HEK293 (cell line): Measurements from ENCODE around the gene SERTAD1.
"Not testable (repeated sequence)": the region's sequence is repeated elsewhere in the genome, so short reads cannot be mapped to it uniquely, and the experiment has no call there.

Experiments used
- CTCF ChIA-PET: fragments of 350-600 bp; formaldehyde crosslinking; extraction: SDS; loops from one replicate; lab custom pipeline; 2021; ENCODE audit warnings: antibody characterized with exemption; lab: Yijun Ruan, JAX
- POLR2A ChIA-PET: fragments of 300-600 bp; formaldehyde crosslinking; extraction: SDS; loops from one replicate; lab custom pipeline; 2020; ENCODE audit warnings: antibody characterized with exemption, inconsistent platforms; lab: Yijun Ruan, JAX
- H3K27ac ChIP-seq: fragments of 200-500 bp; sonication (Bioruptor generic); 2 replicates; pipeline ENCODE4 v1.5.1; 2014; ENCODE audit warnings: low read depth, low read length, control low read depth, inconsistent platforms; ENCODE audit errors: extremely low read depth
- H3K36me3 ChIP-seq, 2 experiments: fragments of 200-500 bp in 1 of 2; sonication (Bioruptor generic) in 1 of 2; 1 replicate in 1 of 2; 2 replicates in 1 of 2; pipeline ENCODE4 v1.5.1; 2014 to 2017; ENCODE audit warnings: inconsistent platforms in 2 of 2, low read length in 2 of 2; ENCODE audit not compliant: control insufficient read depth in 2 of 2, insufficient read depth in 1 of 2
- H3K4me1 ChIP-seq: fragments of 200-500 bp; sonication (Bioruptor generic); 2 replicates; pipeline ENCODE4 v1.5.1; 2014; ENCODE audit warnings: mild to moderate bottlenecking, low read length, inconsistent platforms; ENCODE audit not compliant: control insufficient read depth, insufficient read depth
- H3K4me3 ChIP-seq: 2 replicates; pipeline ENCODE4 v1.5.1; 2011; ENCODE audit warnings: low read depth, mild to moderate bottlenecking, control low read depth, low read length, moderate library complexity
- H3K9me3 ChIP-seq: fragments of 200-500 bp; sonication (Bioruptor generic); 2 replicates; pipeline ENCODE4 v1.5.1; 2014; ENCODE audit warnings: low read depth, low read length, inconsistent platforms; ENCODE audit not compliant: control insufficient read depth, insufficient read depth
- GLIS1 ChIP-seq: fragments of 450-650 bp; formaldehyde crosslinking; IDR thresholded peaks from 2 replicates; pipeline ENCODE4 v1.5.1; 2016; ENCODE audit warnings: missing biosample characterization, missing genetic modification characterization
- PRDM1 ChIP-seq: fragments of 450-650 bp; formaldehyde crosslinking; IDR thresholded peaks from 2 replicates; pipeline ENCODE4; 2016; ENCODE audit warnings: missing biosample characterization, missing genetic modification characterization
- PRDM10 ChIP-seq: fragments of 450-650 bp; formaldehyde crosslinking; IDR thresholded peaks from 2 replicates; pipeline ENCODE4 v1.5.1; 2016; ENCODE audit warnings: missing biosample characterization, missing genetic modification characterization
- ZBTB10 ChIP-seq: fragments of 450-650 bp; formaldehyde crosslinking; IDR thresholded peaks from 2 replicates; pipeline ENCODE4 v1.5.1; 2016; ENCODE audit warnings: missing biosample characterization, missing genetic modification characterization
- ZBTB48 ChIP-seq: fragments of 450-650 bp; formaldehyde crosslinking; IDR thresholded peaks from 2 replicates; pipeline ENCODE4 v1.5.1; 2016; ENCODE audit warnings: missing biosample characterization, missing genetic modification characterization
- ZBTB7A ChIP-seq: fragments of 450-650 bp; formaldehyde crosslinking; IDR thresholded peaks from 2 replicates; pipeline ENCODE4 v1.5.1; 2016; ENCODE audit warnings: low read depth, missing biosample characterization, missing genetic modification characterization
- ZNF121 ChIP-seq: fragments of 450-650 bp; formaldehyde crosslinking; IDR thresholded peaks from 2 replicates; pipeline ENCODE4 v1.5.1; 2016; ENCODE audit warnings: missing biosample characterization, missing genetic modification characterization
- ZNF169 ChIP-seq: fragments of 450-650 bp; formaldehyde crosslinking; IDR thresholded peaks from 2 replicates; pipeline ENCODE4 v1.5.1; 2016; ENCODE audit warnings: missing biosample characterization, missing genetic modification characterization
- ZNF623 ChIP-seq: fragments of 450-650 bp; formaldehyde crosslinking; IDR thresholded peaks from 2 replicates; pipeline ENCODE4 v1.5.1; 2016; ENCODE audit warnings: missing biosample characterization, missing genetic modification characterization

The SERTAD1 gene

GRCh38 chr19:40463587-40464037 lies 37.8 kb upstream of the SERTAD1 start:
- H3K4me3 ChIP-seq, H3K27ac ChIP-seq, H3K9me3 ChIP-seq, H3K36me3 ChIP-seq: not testable (repeated sequence)
- ChIA-PET CTCF (interaction anchor here (0.6 to 5.9 kb wide), 53 partner anchors 10 to 1132 kb away, joined by 3 to 98 read pairs (median 6); partner anchors contain the start of genes LTBP4, PLD3, SERTAD1 and SERTAD3), POLR2A (interaction anchor here (0.5 to 5.2 kb wide), 17 partner anchors 10 to 1028 kb away, joined by 3 to 74 read pairs (median 4); partner anchors contain the start of genes C19orf47, EGLN2, PLD3 and RPS16)
- H3K4me1 ChIP-seq = peaks cover 13% of the 10 kb centered on the region
- TF ChIP-seq PRDM1 (tag by site-specific recombination) (0 out of 2 replicates have a peak, but pooled peaks have one; percentile 21), PRDM10 (tag by site-specific recombination) (peak; percentile 55)

GRCh38 chr19:40461669-40462221 lies 36.0 kb upstream of the SERTAD1 start:
- H3K4me3 ChIP-seq = no peak overlapping the region
- no peak overlapping the region; the same call in 1 of the 2 replicates for H3K27ac ChIP-seq
- H3K9me3 ChIP-seq = no peaks in the 10 kb centered on the region
- H3K36me3 ChIP-seq = peaks cover 3 to 7% of the 10 kb centered on the region in 2 experiments; a peak in 2 of 3 replicates
- peaks cover 13% of the 10 kb centered on the region for H3K4me1 ChIP-seq
- TF ChIP-seq ZBTB48 (tag by site-specific recombination) (peak; percentile 65), ZBTB10 (tag by site-specific recombination) (0 out of 2 replicates have a peak, but pooled peaks have one; percentile 11), ZNF623 (tag by site-specific recombination) (peak; percentile 97), ZNF169 (tag by site-specific recombination) (no peak)
- POLR2A ChIA-PET = interaction anchor here (0.7 to 5.2 kb wide), 4 partner anchors 22 to 41 kb away, joined by 4 to 74 read pairs (median 25); partner anchors contain the start of gene SERTAD1
- CTCF ChIA-PET = interaction anchor here (0.6 to 5.9 kb wide), 7 partner anchors 8 to 847 kb away, joined by 3 to 98 read pairs (median 15); partner anchors contain the start of genes LTBP4 and SERTAD3

- CTCF ChIA-PET = interaction anchor here (0.6 to 1.1 kb wide), 3 partner anchors 24 to 61 kb away, joined by 3 to 4 read pairs (median 3); no protein-coding TSS in a partner anchor
- peaks cover 5% of the 10 kb centered on the region for H3K4me1 ChIP-seq
These were observed 34.4 kb upstream of the SERTAD1 start for GRCh38 chr19:40460185-40460584.

GRCh38 chr19:40458597-40458974 lies 32.8 kb upstream of the SERTAD1 start:
- TF ChIP-seq ZBTB7A (tag by site-specific recombination) = no peak
- TF ChIP-seq ZNF121 (tag by site-specific recombination) = peak; percentile 92
- TF ChIP-seq, all 188 proteins: peak for 1
- ChIA-PET CTCF (interaction anchor here (0.6 to 0.9 kb wide), 4 partner anchors 32 to 1401 kb away, joined by 3 to 4 read pairs (median 4); partner anchors contain the start of gene RPS19), POLR2A (no interaction called here)

More at GRCh38 chr19:40460185-40460584, 34.4 kb upstream of the SERTAD1 start:
- POLR2A ChIA-PET = interaction anchor here (1.7 kb wide), 1 partner anchor 34 kb away, joined by 9 read pairs; the partner anchor contains the start of gene SERTAD1
- H3K36me3 ChIP-seq = peaks cover 3 to 13% of the 10 kb centered on the region in 2 experiments; a peak in 2 of 3 replicates
- H3K4me3 ChIP-seq = no peak overlapping the region
- no peaks in the 10 kb centered on the region for H3K9me3 ChIP-seq
- no peak overlapping the region for H3K27ac ChIP-seq
- no peak for TF ChIP-seq GLIS1 (tag by site-specific recombination)
- peak; percentile 97 for TF ChIP-seq ZNF121 (tag by site-specific recombination)

More at GRCh38 chr19:40458597-40458974, 32.8 kb upstream of the SERTAD1 start:
- H3K27ac ChIP-seq = no peak overlapping the region
- no peak overlapping the region for H3K4me3 ChIP-seq
- peaks cover 3 to 13% of the 10 kb centered on the region in 2 experiments; a peak in 2 of 3 replicates for H3K36me3 ChIP-seq
- H3K9me3 ChIP-seq = no peaks in the 10 kb centered on the region
- no peaks in the 10 kb centered on the region for H3K4me1 ChIP-seq
